Fibroblast of pulmonary artery (primary cell): ENCODE measurements around the gene CEP120.

ENCODE experiments used
- DNase-seq: peaks from one replicate; pipeline ENCODE4 v3.0.0-alpha.2; 2010; ENCODE audit warnings: low read depth
- H3K4me3 ChIP-seq: replicated peaks from 2 replicates; pipeline ENCODE4 v1.5.1; 2011; ENCODE audit warnings: low read depth, mild to moderate bottlenecking, control low read depth, low read length, moderate library complexity
- CTCF ChIP-seq: IDR thresholded peaks from 2 replicates; pipeline ENCODE4 v1.5.1; 2011; ENCODE audit warnings: mild to moderate bottlenecking, control low read depth, low read length, inconsistent platforms; ENCODE audit errors: missing control alignments

Gene CEP120

GRCh38 chr5:123297198-123297831 lies 125.9 kb downstream of the CEP120 start:
- no peak overlapping the region for H3K4me3 ChIP-seq
- DNase-seq: no peak
- no peak for TF ChIP-seq CTCF
